Stimulated activated CD4-positive, alpha-beta T cell treated with anti-CD3 and anti-CD28 coated beads, Interleukin-4, amount 100 ng/mL, for 48 hours (primary cell): ENCODE results near the gene CEP250.
"Not testable (repeated sequence)": the region's sequence is repeated elsewhere in the genome, so short reads cannot be mapped to it uniquely, and the experiment has no call there.

Experiments used
- DNase-seq, 2 donors: peaks; one replicate each; pipeline ENCODE4 v3.0.0-alpha.2; 2020; ENCODE audit warnings: low read depth in 2 of 2

Gene CEP250

GRCh38 chr20:35523298-35523888, 68.0 kb downstream of the CEP250 start:
- DNase-seq: peak in 1 of 2 donors; percentile 19

GRCh38 chr20:35525639-35526038, 70.2 kb downstream of the CEP250 start:
- DNase-seq: no peak

GRCh38 chr20:35527122-35527769, 71.8 kb downstream of the CEP250 start:
- DNase-seq: no peak

GRCh38 chr20:35529552-35529951, 74.2 kb downstream of the CEP250 start, which contains the start of gene C20orf173:
Gene C20orf173 (minus strand): TSS chr20:35529652. CDS start chr20:35529373, 279 bp downstream.
- DNase-seq: no peak

GRCh38 chr20:35539756-35540212, 84.4 kb downstream of the CEP250 start:
- no peak for DNase-seq

GRCh38 chr20:35541118-35541782, 85.9 kb downstream of the CEP250 start:
- no peak for DNase-seq

GRCh38 chr20:35541783-35542662, 86.6 kb downstream of the CEP250 start, which contains the start of gene ERGIC3:
Gene ERGIC3 (plus strand): TSS chr20:35542078. CDS start chr20:35542098, 20 bp downstream.
- peak; percentile 96 to 99 for DNase-seq

GRCh38 chr20:35542990-35543389, 87.6 kb downstream of the CEP250 start:
- DNase-seq: no peak

GRCh38 chr20:35544436-35544835, 89.0 kb downstream of the CEP250 start:
- no peak for DNase-seq

GRCh38 chr20:35544941-35545340, 89.5 kb downstream of the CEP250 start:
- DNase-seq: not testable (repeated sequence)

GRCh38 chr20:35546127-35546526, 90.7 kb downstream of the CEP250 start:
- DNase-seq: no peak

- DNase-seq: no peak
Measured at GRCh38 chr20:35547329-35547728, 91.9 kb downstream of the CEP250 start.

- DNase-seq: no peak
Measured at GRCh38 chr20:35551503-35551902, 96.1 kb downstream of the CEP250 start.

- no peak for DNase-seq
Measured at GRCh38 chr20:35552914-35553313, 97.5 kb downstream of the CEP250 start.

GRCh38 chr20:35555461-35555860, 100.1 kb downstream of the CEP250 start:
- DNase-seq: not testable (repeated sequence)

- DNase-seq: no peak
Measured at GRCh38 chr20:35555951-35556645, 100.7 kb downstream of the CEP250 start.

- DNase-seq: no peak
Measured at GRCh38 chr20:35556871-35557270, 101.5 kb downstream of the CEP250 start.

- DNase-seq: no peak
Measured at GRCh38 chr20:35558451-35558850, 103.1 kb downstream of the CEP250 start.

GRCh38 chr20:35559042-35559693, 103.8 kb downstream of the CEP250 start:
- DNase-seq: no peak

GRCh38 chr20:35560105-35560511, 104.7 kb downstream of the CEP250 start:
- DNase-seq: no peak

GRCh38 chr20:35560541-35560940, 105.1 kb downstream of the CEP250 start:
- no peak for DNase-seq
